Osteocyte (in vitro differentiated cells): Measurements from ENCODE around the gene WWC2. TPM values are rescaled to one million over a fixed set of nuclear protein-coding genes. Genes with fewer than 3 reads are reported as not detected.

Experiments
- DNase-seq: peaks from one replicate; pipeline ENCODE4 v3.0.0; 2021; ENCODE audit warnings: mixed read lengths; ENCODE audit not compliant: unreplicated experiment; ENCODE audit errors: extremely low spot score
- H3K27ac Mint-ChIP-seq: one replicate; pipeline ENCODE4 v1.8.0; 2021; ENCODE audit warnings: mild to moderate bottlenecking, mixed read lengths; ENCODE audit not compliant: unreplicated experiment
- H3K27me3 Mint-ChIP-seq: one replicate; pipeline ENCODE4 v1.8.0; 2021; ENCODE audit warnings: mixed read lengths; ENCODE audit not compliant: unreplicated experiment
- H3K36me3 Mint-ChIP-seq: one replicate; pipeline ENCODE4 v1.8.0; 2021; ENCODE audit warnings: mixed read lengths; ENCODE audit not compliant: unreplicated experiment
- H3K4me1 Mint-ChIP-seq: one replicate; pipeline ENCODE4 v1.8.0; 2021; ENCODE audit warnings: mixed read lengths; ENCODE audit not compliant: unreplicated experiment
- H3K4me3 Mint-ChIP-seq: one replicate; pipeline ENCODE4 v1.8.0; 2021; ENCODE audit warnings: mild to moderate bottlenecking, moderate library complexity, mixed read lengths; ENCODE audit not compliant: unreplicated experiment
- H3K9me3 Mint-ChIP-seq: one replicate; pipeline ENCODE4 v1.8.0; 2021; ENCODE audit warnings: mixed read lengths; ENCODE audit not compliant: unreplicated experiment
- CTCF ChIP-seq: fragments of 200-600 bp; sonication (generic); IDR thresholded peaks from 2 replicates; pipeline ENCODE4 v1.5.0; 2021; ENCODE audit warnings: antibody characterized with exemption, mild to moderate bottlenecking, moderate library complexity
- total RNA-seq: library from RNA; stranded (reverse); gene quantifications from 2 replicates; pipeline ENCODE4 v1.2.1, GENCODE V29; 2021

WWC2 gene
- total RNA-seq, 1 donor from 2014 or later: 53.5 TPM

GRCh38 chr4:183080372-183081115 lies 18.5 kb upstream of the WWC2 start:
- H3K27me3 Mint-ChIP-seq: no peaks in the 10 kb centered on the region
- no peaks in the 10 kb centered on the region for H3K36me3 Mint-ChIP-seq
- no peaks in the 10 kb centered on the region for H3K9me3 Mint-ChIP-seq
- no peak for DNase-seq
- H3K4me3 Mint-ChIP-seq: no peak overlapping the region
- no peak overlapping the region for H3K27ac Mint-ChIP-seq
- H3K4me1 Mint-ChIP-seq: no peaks in the 10 kb centered on the region
- TF ChIP-seq CTCF: no peak

GRCh38 chr4:183081116-183081469 lies 18.0 kb upstream of the WWC2 start:
- TF ChIP-seq CTCF: no peak
- Mint-ChIP-seq H3K4me3 (no peak overlapping the region), H3K36me3 (no peaks in the 10 kb centered on the region), H3K27me3 (no peaks in the 10 kb centered on the region), H3K4me1 (no peaks in the 10 kb centered on the region), H3K9me3 (no peaks in the 10 kb centered on the region), H3K27ac (no peak overlapping the region)
- DNase-seq: no peak

GRCh38 chr4:183082053-183082452 lies 17.0 kb upstream of the WWC2 start:
- no peak overlapping the region for H3K4me3 Mint-ChIP-seq
- H3K27ac Mint-ChIP-seq: no peak overlapping the region
- DNase-seq: no peak

GRCh38 chr4:183094393-183095198 lies 4.5 kb upstream of the WWC2 start:
- Mint-ChIP-seq H3K9me3 (peaks cover under 1% of the 10 kb centered on the region), H3K27ac (no peak overlapping the region), H3K4me1 (peaks cover 8% of the 10 kb centered on the region), H3K27me3 (no peaks in the 10 kb centered on the region), H3K36me3 (no peaks in the 10 kb centered on the region), H3K4me3 (no peak overlapping the region)
- no peak for TF ChIP-seq CTCF
- no peak for DNase-seq

More at GRCh38 chr4:183082053-183082452, 17.0 kb upstream of the WWC2 start:
- TF ChIP-seq CTCF: no peak
- Mint-ChIP-seq H3K27me3 (no peaks in the 10 kb centered on the region), H3K4me1 (no peaks in the 10 kb centered on the region), H3K9me3 (no peaks in the 10 kb centered on the region), H3K36me3 (no peaks in the 10 kb centered on the region)

GRCh38 chr4:183095199-183095512 lies 3.9 kb upstream of the WWC2 start:
- Mint-ChIP-seq H3K4me3 (no peak overlapping the region), H3K27me3 (no peaks in the 10 kb centered on the region), H3K36me3 (no peaks in the 10 kb centered on the region), H3K9me3 (no peaks in the 10 kb centered on the region), H3K27ac (no peak overlapping the region), H3K4me1 (peaks cover 10% of the 10 kb centered on the region)
- no peak for TF ChIP-seq CTCF
- no peak for DNase-seq
